ENCODE results near the gene PIGW. TPM values are rescaled to one million over a fixed set of nuclear protein-coding genes. Genes with fewer than 3 reads are reported as not detected.

PIGW gene
- total RNA-seq, 5 donors from 2014 or later (not counting 1 experiment from before 2014, with no cell fraction given): 6.0 to 8.7 (median 6.5) TPM

DNA sequence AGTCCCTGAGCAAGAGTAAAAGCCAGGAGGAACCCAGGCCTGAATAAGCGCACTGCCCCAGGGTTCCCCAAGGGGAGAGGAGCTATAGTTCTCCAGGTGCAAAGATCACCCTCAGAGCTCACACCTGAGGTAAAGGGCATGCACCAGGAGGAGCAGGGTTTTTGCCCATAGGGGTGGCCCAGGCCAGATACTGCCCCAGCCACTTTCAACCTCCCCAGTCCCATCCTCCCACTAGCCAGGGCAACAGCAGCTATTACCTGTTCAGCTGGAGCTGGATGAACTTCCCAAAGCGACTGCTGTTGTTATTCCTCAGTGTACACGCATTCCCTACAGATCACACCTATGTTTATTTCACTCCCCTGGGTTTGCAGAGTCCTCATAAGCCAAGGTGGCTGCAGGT, 19.9 kb upstream of the PIGW start:
- Histone ChIP-seq H3K9me3 (no peaks in the 10 kb centered on the region), H3K36me3 (ENCODE audit: control insufficient read depth in 2 of 2, extremely low read depth in 1 of 2, insufficient read depth in 1 of 2, low read length in 1 of 2) (peaks cover 4 to 28% of the 10 kb centered on the region in 2 donors), H3K27me3 (replicated peaks in 1 of 2; ENCODE audit: control insufficient read depth in 2 of 2, extremely low read depth in 1 of 2, insufficient read depth in 2 of 2, low read length in 1 of 2) (no peaks in the 10 kb centered on the region), H3K27ac (ENCODE audit: low read length) (no peak overlapping the region), H3K4me3 (ENCODE audit: control insufficient read depth in 1 of 2, extremely low read depth in 1 of 2, low read length in 1 of 2) (no peak overlapping the region), H3K4me1 (ENCODE audit: control insufficient read depth in 1 of 2, extremely low read depth in 1 of 2, insufficient read depth in 2 of 2, low read length in 2 of 2) (no peaks in the 10 kb centered on the region)
- WGBS (ENCODE audit: insufficient coverage): 100% methylated on average over 1 of the region's 3 CpGs
- no peaks in the 10 kb centered on the region for H3K4me1 Mint-ChIP-seq
- no peak for ATAC-seq (replicated peaks in 1 of 4)
- H3K27ac Mint-ChIP-seq: no peak overlapping the region
- H3K27me3 Mint-ChIP-seq: no peaks in the 10 kb centered on the region
- peaks cover 31% of the 10 kb centered on the region for H3K36me3 Mint-ChIP-seq
- no peaks in the 10 kb centered on the region for H3K9me3 Mint-ChIP-seq
- CTCF ChIA-PET: no interaction called here
- no peak for DNase-seq
- POLR2A ChIA-PET: no interaction called here
- H3K4me3 Mint-ChIP-seq: no peak overlapping the region

DNA sequence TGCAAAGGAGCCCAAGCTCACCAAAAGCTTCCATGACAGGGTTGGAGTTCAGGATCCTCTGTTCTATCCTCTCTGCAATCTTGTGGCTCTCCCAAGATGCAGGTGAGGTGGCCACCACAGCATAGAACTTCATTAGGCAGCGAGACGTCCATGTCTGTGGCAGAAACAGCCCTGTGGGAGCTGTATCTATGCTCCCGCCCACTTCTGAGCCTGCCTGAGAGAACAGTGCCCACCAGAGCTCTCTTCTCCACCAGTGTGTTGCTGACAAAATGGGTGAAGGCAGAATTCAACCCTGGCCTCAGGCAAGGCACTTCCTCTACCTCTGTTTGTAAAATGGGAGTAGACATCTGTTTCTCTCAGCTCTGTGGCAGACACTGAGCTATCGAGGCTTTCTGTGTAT, 18.9 kb upstream of the PIGW start:
- no peak for ATAC-seq (replicated peaks in 1 of 4)
- no peak overlapping the region for H3K27ac ChIP-seq (ENCODE audit: low read length)
- peaks cover 4 to 31% of the 10 kb centered on the region in 2 donors for H3K36me3 ChIP-seq (ENCODE audit: control insufficient read depth in 2 of 2, extremely low read depth in 1 of 2, insufficient read depth in 1 of 2, low read length in 1 of 2)
- H3K4me3 ChIP-seq (ENCODE audit: control insufficient read depth in 1 of 2, extremely low read depth in 1 of 2, low read length in 1 of 2): no peak overlapping the region
- Mint-ChIP-seq H3K36me3 (peaks cover 36% of the 10 kb centered on the region), H3K4me3 (no peak overlapping the region), H3K27ac (no peak overlapping the region), H3K27me3 (no peaks in the 10 kb centered on the region), H3K4me1 (no peaks in the 10 kb centered on the region), H3K9me3 (no peaks in the 10 kb centered on the region)
- DNase-seq: no peak
- no peaks in the 10 kb centered on the region for H3K4me1 ChIP-seq (ENCODE audit: control insufficient read depth in 1 of 2, extremely low read depth in 1 of 2, insufficient read depth in 2 of 2, low read length in 2 of 2)
- POLR2A ChIA-PET: no interaction called here
- CTCF ChIA-PET: interaction anchor here in 1 of 2 donors (0.6 kb wide), 1 partner anchor 8 kb away, joined by 3 read pairs; no protein-coding TSS in a partner anchor
- H3K9me3 ChIP-seq: no peaks in the 10 kb centered on the region
- 100% methylated on average over 2 of the region's 4 CpGs for WGBS (ENCODE audit: insufficient coverage)
- H3K27me3 ChIP-seq (replicated peaks in 1 of 2; ENCODE audit: control insufficient read depth in 2 of 2, extremely low read depth in 1 of 2, insufficient read depth in 2 of 2, low read length in 1 of 2): no peaks in the 10 kb centered on the region

DNA sequence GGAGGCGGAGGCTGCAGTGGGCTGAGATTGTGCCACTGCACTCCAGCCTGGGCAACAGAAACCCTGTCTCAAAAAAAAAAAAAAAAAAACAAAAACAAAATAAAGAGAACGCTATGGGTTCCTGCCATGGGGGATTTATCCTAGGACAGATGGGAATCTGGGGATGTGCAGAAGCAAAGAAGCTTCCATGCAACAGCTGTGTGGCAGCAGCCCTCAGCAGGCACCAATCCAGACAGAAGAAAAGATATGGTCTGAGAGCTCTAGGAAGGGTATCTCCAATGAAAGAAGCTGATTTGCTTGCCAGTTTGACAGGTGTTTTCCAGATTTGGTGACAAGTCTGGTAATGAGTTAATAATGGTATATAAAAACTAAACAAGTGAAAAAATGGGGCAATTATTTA, 11.7 kb upstream of the PIGW start:
- ATAC-seq (replicated peaks in 1 of 4): no peak
- H3K4me1 Mint-ChIP-seq: peaks cover 0 to 11% (median 10%) of the 10 kb centered on the region in 3 donors
- POLR2A ChIA-PET: no interaction called here
- peaks cover 50% of the 10 kb centered on the region for H3K36me3 Mint-ChIP-seq
- WGBS (ENCODE audit: insufficient coverage): 100% methylated on average over 1 of the region's 2 CpGs
- no peak overlapping the region for H3K27ac Mint-ChIP-seq
- H3K36me3 ChIP-seq (ENCODE audit: control insufficient read depth in 2 of 2, extremely low read depth in 1 of 2, insufficient read depth in 1 of 2, low read length in 1 of 2): peaks cover 11 to 42% of the 10 kb centered on the region in 2 donors
- no peaks in the 10 kb centered on the region for H3K9me3 Mint-ChIP-seq
- H3K27me3 Mint-ChIP-seq: no peaks in the 10 kb centered on the region
- no peak overlapping the region for H3K27ac ChIP-seq (ENCODE audit: low read length)
- no peak for DNase-seq
- CTCF ChIA-PET: interaction anchor here in 1 of 2 donors (0.7 kb wide), 1 partner anchor 94 kb away, joined by 3 read pairs; no protein-coding TSS in a partner anchor
- no peak overlapping the region for H3K4me3 Mint-ChIP-seq
- H3K4me1 ChIP-seq (ENCODE audit: control insufficient read depth in 1 of 2, extremely low read depth in 1 of 2, insufficient read depth in 2 of 2, low read length in 2 of 2): peaks cover 0 to 5% of the 10 kb centered on the region in 2 experiments
- H3K9me3 ChIP-seq: no peaks in the 10 kb centered on the region
- H3K4me3 ChIP-seq (ENCODE audit: control insufficient read depth in 1 of 2, extremely low read depth in 1 of 2, low read length in 1 of 2): no peak overlapping the region
- H3K27me3 ChIP-seq (replicated peaks in 1 of 2; ENCODE audit: control insufficient read depth in 2 of 2, extremely low read depth in 1 of 2, insufficient read depth in 2 of 2, low read length in 1 of 2): no peaks in the 10 kb centered on the region

DNA sequence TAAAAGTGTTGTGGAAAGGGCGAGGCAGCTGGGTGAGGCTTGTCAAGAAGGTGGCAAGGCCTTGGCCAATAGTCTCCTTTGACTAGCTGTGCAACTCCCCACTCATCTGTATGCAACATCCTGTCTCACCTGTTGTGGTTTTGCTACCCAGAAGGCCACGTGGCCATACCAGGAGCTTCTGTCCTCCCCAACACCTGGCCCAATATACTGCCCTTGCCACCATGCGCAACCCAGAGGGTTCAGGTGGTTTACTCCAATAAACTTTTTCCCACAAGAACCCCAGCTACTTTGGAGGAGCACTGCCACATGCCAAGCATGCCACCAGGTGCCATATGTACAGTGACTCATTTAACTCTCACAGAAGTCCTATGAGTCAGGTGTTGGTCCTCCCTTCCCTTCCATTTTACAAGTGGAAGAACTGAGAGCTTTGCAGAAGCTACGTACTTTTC, 10.3 kb upstream of the PIGW start:
- H3K36me3 Mint-ChIP-seq: peaks cover 50% of the 10 kb centered on the region

DNA sequence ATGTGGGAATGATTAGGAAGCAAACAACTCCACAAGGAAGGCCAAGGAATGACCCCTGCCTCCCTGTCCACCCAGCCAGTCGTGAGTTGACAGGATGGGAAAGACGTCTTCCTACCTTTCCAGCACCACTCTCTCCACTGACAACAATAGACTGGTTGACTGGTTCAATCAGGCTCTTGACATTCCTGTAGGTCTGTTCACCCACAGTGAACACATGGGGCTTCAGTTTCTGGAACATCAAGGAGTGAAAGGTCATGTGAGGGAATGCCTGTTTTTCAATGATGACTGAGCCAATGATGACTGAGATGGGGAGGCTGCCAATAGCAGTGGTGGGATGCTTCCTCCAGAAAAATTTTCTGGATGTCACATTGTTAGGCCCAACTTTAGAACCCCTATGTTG, 9.7 kb upstream of the PIGW start:
- Histone ChIP-seq H3K4me1 (ENCODE audit: control insufficient read depth in 1 of 2, extremely low read depth in 1 of 2, insufficient read depth in 2 of 2, low read length in 2 of 2) (peaks cover 0 to 5% of the 10 kb centered on the region in 2 experiments), H3K27me3 (replicated peaks in 1 of 2; ENCODE audit: control insufficient read depth in 2 of 2, extremely low read depth in 1 of 2, insufficient read depth in 2 of 2, low read length in 1 of 2) (no peaks in the 10 kb centered on the region), H3K4me3 (ENCODE audit: control insufficient read depth in 1 of 2, extremely low read depth in 1 of 2, low read length in 1 of 2) (no peak overlapping the region), H3K9me3 (no peaks in the 10 kb centered on the region), H3K27ac (ENCODE audit: low read length) (no peak overlapping the region), H3K36me3 (ENCODE audit: control insufficient read depth in 2 of 2, extremely low read depth in 1 of 2, insufficient read depth in 1 of 2, low read length in 1 of 2) (peaks cover 17 to 39% of the 10 kb centered on the region in 2 donors)
- no peak overlapping the region for H3K4me3 Mint-ChIP-seq
- peaks cover 43% of the 10 kb centered on the region for H3K36me3 Mint-ChIP-seq
- ATAC-seq (replicated peaks in 1 of 4): no peak
- 100% methylated on average over 2 of the region's 2 CpGs for WGBS (ENCODE audit: insufficient coverage)
- CTCF ChIA-PET: interaction anchor here in 1 of 2 donors (0.6 kb wide), 1 partner anchor 20 kb away, joined by 3 read pairs; the partner anchor contains the start of gene GGNBP2
- no peak overlapping the region for H3K27ac Mint-ChIP-seq
- no peaks in the 10 kb centered on the region for H3K9me3 Mint-ChIP-seq
- DNase-seq: no peak
- peaks cover 0 to 13% (median 10%) of the 10 kb centered on the region in 3 donors for H3K4me1 Mint-ChIP-seq
- H3K27me3 Mint-ChIP-seq: no peaks in the 10 kb centered on the region
- POLR2A ChIA-PET: no interaction called here

More for the DNA sequence above, 10.3 kb upstream of the PIGW start:
- Mint-ChIP-seq H3K4me1 (peaks cover 0 to 12% (median 10%) of the 10 kb centered on the region in 3 donors), H3K27ac (peak overlapping the region in 1 of 2 donors; percentile 66), H3K4me3 (no peak overlapping the region), H3K27me3 (no peaks in the 10 kb centered on the region), H3K9me3 (no peaks in the 10 kb centered on the region)
- Histone ChIP-seq H3K4me1 (ENCODE audit: control insufficient read depth in 1 of 2, extremely low read depth in 1 of 2, insufficient read depth in 2 of 2, low read length in 2 of 2) (peaks cover 0 to 5% of the 10 kb centered on the region in 2 experiments), H3K36me3 (ENCODE audit: control insufficient read depth in 2 of 2, extremely low read depth in 1 of 2, insufficient read depth in 1 of 2, low read length in 1 of 2) (peaks cover 13 to 39% of the 10 kb centered on the region in 2 donors), H3K4me3 (ENCODE audit: control insufficient read depth in 1 of 2, extremely low read depth in 1 of 2, low read length in 1 of 2) (no peak overlapping the region), H3K9me3 (no peaks in the 10 kb centered on the region), H3K27ac (ENCODE audit: low read length) (no peak overlapping the region), H3K27me3 (replicated peaks in 1 of 2; ENCODE audit: control insufficient read depth in 2 of 2, extremely low read depth in 1 of 2, insufficient read depth in 2 of 2, low read length in 1 of 2) (no peaks in the 10 kb centered on the region)
- ChIA-PET CTCF (no interaction called here), POLR2A (no interaction called here)
- ATAC-seq (replicated peaks in 1 of 4): peak in 2 of 4 experiments; percentile 19 to 27
- WGBS (ENCODE audit: insufficient coverage): 72% methylated on average over 3 of the region's 4 CpGs
- no peak for DNase-seq

DNA sequence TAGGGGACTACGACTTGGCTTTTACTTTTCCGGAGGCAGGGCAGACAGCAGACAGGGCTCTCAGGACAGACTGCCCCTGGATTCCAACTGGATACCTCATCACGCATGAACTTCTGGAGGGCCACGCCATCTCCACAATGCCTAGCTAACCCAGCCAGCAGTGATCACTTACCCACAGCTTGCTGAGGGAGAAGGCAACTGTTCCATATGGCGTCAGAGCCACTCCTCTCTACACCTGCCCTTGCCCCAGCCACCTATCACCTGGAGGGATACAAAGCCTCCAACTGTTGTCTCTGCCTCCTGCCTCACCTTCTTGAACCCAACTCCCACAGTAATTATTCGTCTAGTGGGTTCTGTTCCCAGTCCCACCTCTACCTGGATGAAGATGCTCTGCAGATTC, 8.9 kb upstream of the PIGW start:
- no peak for ATAC-seq (replicated peaks in 1 of 4)
- no peaks in the 10 kb centered on the region for H3K27me3 ChIP-seq (replicated peaks in 1 of 2; ENCODE audit: control insufficient read depth in 2 of 2, extremely low read depth in 1 of 2, insufficient read depth in 2 of 2, low read length in 1 of 2)
- H3K4me1 ChIP-seq (ENCODE audit: control insufficient read depth in 1 of 2, extremely low read depth in 1 of 2, insufficient read depth in 2 of 2, low read length in 2 of 2): peaks cover 0 to 5% of the 10 kb centered on the region in 2 experiments
- Mint-ChIP-seq H3K36me3 (peaks cover 36% of the 10 kb centered on the region), H3K4me3 (no peak overlapping the region), H3K27ac (no peak overlapping the region), H3K4me1 (peaks cover 0 to 13% (median 10%) of the 10 kb centered on the region in 3 donors), H3K27me3 (no peaks in the 10 kb centered on the region), H3K9me3 (no peaks in the 10 kb centered on the region)
- H3K36me3 ChIP-seq (ENCODE audit: control insufficient read depth in 2 of 2, extremely low read depth in 1 of 2, insufficient read depth in 1 of 2, low read length in 1 of 2): peaks cover 17 to 35% of the 10 kb centered on the region in 2 donors
- ChIA-PET CTCF (no interaction called here), POLR2A (no interaction called here)
- H3K9me3 ChIP-seq: no peaks in the 10 kb centered on the region
- DNase-seq: no peak
- no peak overlapping the region for H3K27ac ChIP-seq (ENCODE audit: low read length)
- WGBS (ENCODE audit: insufficient coverage): 98% methylated on average over 5 of the region's 6 CpGs
- no peak overlapping the region for H3K4me3 ChIP-seq (ENCODE audit: control insufficient read depth in 1 of 2, extremely low read depth in 1 of 2, low read length in 1 of 2)
